B cell (primary cell): Measurements from ENCODE around the gene DNAH12.

Experiments
- EZH2 ChIP-seq: IDR thresholded peaks from 2 replicates; pipeline ENCODE4 v1.6.1; 2012; ENCODE audit warnings: borderline replicate concordance, low read depth, mild to moderate bottlenecking, moderate library complexity, low read length; ENCODE audit not compliant: insufficient read depth, poor library complexity, severe bottlenecking
- TF ChIP-seq, protein P1 (sequence below): fragments of 200-600 bp; IDR thresholded peaks from one replicate; pipeline ENCODE4 v1.8.0; 2022; ENCODE audit warnings: antibody characterized with exemption, mild to moderate bottlenecking

DNA sequence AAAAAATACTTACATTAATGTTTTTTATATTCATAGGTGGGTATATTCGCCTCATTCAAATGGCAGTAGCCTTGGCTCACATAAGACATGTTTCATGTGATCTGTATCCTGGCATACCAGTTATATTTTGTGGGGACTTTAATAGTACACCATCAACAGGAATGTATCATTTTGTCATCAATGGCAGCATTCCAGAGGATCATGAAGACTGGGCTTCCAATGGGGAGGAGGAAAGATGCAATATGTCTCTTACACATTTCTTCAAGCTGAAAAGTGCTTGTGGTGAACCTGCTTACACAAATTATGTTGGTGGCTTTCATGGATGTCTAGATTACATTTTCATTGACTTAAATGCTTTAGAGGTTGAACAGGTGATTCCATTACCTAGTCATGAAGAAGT lies 15.4 kb upstream of the DNAH12 start:
- TF ChIP-seq EZH2 = no peak
- TF ChIP-seq, protein P1, sequence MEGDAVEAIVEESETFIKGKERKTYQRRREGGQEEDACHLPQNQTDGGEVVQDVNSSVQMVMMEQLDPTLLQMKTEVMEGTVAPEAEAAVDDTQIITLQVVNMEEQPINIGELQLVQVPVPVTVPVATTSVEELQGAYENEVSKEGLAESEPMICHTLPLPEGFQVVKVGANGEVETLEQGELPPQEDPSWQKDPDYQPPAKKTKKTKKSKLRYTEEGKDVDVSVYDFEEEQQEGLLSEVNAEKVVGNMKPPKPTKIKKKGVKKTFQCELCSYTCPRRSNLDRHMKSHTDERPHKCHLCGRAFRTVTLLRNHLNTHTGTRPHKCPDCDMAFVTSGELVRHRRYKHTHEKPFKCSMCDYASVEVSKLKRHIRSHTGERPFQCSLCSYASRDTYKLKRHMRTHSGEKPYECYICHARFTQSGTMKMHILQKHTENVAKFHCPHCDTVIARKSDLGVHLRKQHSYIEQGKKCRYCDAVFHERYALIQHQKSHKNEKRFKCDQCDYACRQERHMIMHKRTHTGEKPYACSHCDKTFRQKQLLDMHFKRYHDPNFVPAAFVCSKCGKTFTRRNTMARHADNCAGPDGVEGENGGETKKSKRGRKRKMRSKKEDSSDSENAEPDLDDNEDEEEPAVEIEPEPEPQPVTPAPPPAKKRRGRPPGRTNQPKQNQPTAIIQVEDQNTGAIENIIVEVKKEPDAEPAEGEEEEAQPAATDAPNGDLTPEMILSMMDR = no peak
